ENCODE measurements around the gene SPRYD7. TPM values are rescaled to one million over a fixed set of nuclear protein-coding genes. Genes with fewer than 3 reads are reported as not detected.

The SPRYD7 gene, protein sequence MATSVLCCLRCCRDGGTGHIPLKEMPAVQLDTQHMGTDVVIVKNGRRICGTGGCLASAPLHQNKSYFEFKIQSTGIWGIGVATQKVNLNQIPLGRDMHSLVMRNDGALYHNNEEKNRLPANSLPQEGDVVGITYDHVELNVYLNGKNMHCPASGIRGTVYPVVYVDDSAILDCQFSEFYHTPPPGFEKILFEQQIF
- total RNA-seq = 2.6 and 4.3 TPM in 2 replicates

GRCh38 chr13:49936075-49936967, at the start of gene SPRYD7:
Gene SPRYD7 (minus strand): TSS chr13:49936340. CDS start chr13:49936235, 105 bp downstream.

Small RNA genes lying within 50 kb of the gene (small RNA-seq; reads per million reads assigned to genes)
- gene RNY4P30 = not detected
- not detected for gene RNY4P9

Other genes starting within 250 kb of the SPRYD7 start
- 61.8 and 69.8 TPM in 2 replicates for gene EBPL, start 244.9 kb downstream of the SPRYD7 start, total RNA-seq
- 29.8 and 36.0 TPM in 2 replicates for gene KPNA3, start 143.7 kb downstream of the SPRYD7 start, total RNA-seq
- gene TRIM13, start 60.7 kb upstream of the SPRYD7 start, total RNA-seq = 14.7 and 17.2 TPM in 2 replicates
- gene KCNRG, start 79.1 kb upstream of the SPRYD7 start, total RNA-seq = 2.6 and 3.7 TPM in 2 replicates